Pancreas (tissue), 10 donors: Measurements from ENCODE around the gene STARD8. TPM values are rescaled to one million over a fixed set of nuclear protein-coding genes. Genes with fewer than 3 reads are reported as not detected.

Experiments used
- ATAC-seq, 4 donors: fragments of 200-7000 bp; cut with Tn5 transposase; one replicate each; pipeline versions ENCODE4 v1.8.0 to v1.9.1; 2020; ENCODE audit warnings: mild to moderate bottlenecking in 4 of 4, moderate library complexity in 4 of 4
- DNase-seq, 6 donors: peaks; one replicate each; pipeline ENCODE4 v3.0.0-alpha.2; 2020
- FAIRE-seq: peaks from 2 replicates; lab custom pipeline; 2012; peaks lifted over from hg19 to GRCh38; lab: Jason Lieb, UNC
- H3K27ac ChIP-seq, 4 donors: fragments of 200-600 bp; sonication (generic); 1 replicate in 3 of 4; 2 replicates in 1 of 4; pipeline versions ENCODE4 v1.5.0 to v1.8.0; 2020
- H3K27me3 ChIP-seq, 4 donors: fragments of 200-600 bp; one replicate each; pipeline ENCODE4 v1.8.0; 2021
- H3K36me3 ChIP-seq, 3 donors: fragments of 200-600 bp; sonication (generic) in 1 of 3; one replicate each; pipeline versions ENCODE4 v1.5.0 to v1.8.0; 2020 to 2021
- H3K4me1 ChIP-seq, 3 donors: fragments of 200-600 bp; one replicate each; pipeline ENCODE4 v1.8.0; 2021
- H3K4me3 ChIP-seq, 4 donors: fragments of 200-600 bp; sonication (generic) in 2 of 4; one replicate each; pipeline versions ENCODE4 v1.5.0 to v1.8.0; 2020 to 2021
- H3K9me3 ChIP-seq, 4 donors: fragments of 200-600 bp; one replicate each; pipeline ENCODE4 v1.8.0; 2021
- CTCF ChIP-seq, 4 donors: fragments of 200-600 bp; sonication (generic) in 3 of 4; IDR thresholded peaks; one replicate each; pipeline versions ENCODE4 v1.5.0 to v1.8.0; 2021; ENCODE audit warnings: antibody characterized with exemption in 4 of 4
- WGBS, 2 donors: extraction: QIAGEN DNeasy Blood & Tissue Kit; methylation state at CpG; one replicate each; pipeline ENCODE4 v1.1.7; 2013; 5-methylcytosine and 5-hydroxymethylcytosine counted together
- intact Hi-C, 3 donors: fragments of 100-400 bp; cut with DNase I; formaldehyde crosslinking; loops; one replicate each; pipeline versions ENCODE4 v1.11.1 to v1.14.2; 2022
- polyA plus RNA-seq, 2 donors: library from polyadenylated mRNA; stranded (reverse); fragments of 200-250 nt; gene quantifications; one replicate each; pipeline ENCODE4 v1.2.3, GENCODE V29; 2013
- total RNA-seq, 6 donors: library from RNA; stranded (reverse); fragmentation: NEBNext Ultra II Directional in 4 of 6; extraction: Animal tissue kit (Norgen Biotek cat#: 25700) in 4 of 6; gene quantifications; one replicate each; pipeline versions ENCODE4 v1.2.1 to v1.2.4, GENCODE V29; 2021 to 2023
- donor health status: healthy with polysubstance abuse.
- donor health status: DM: no; HTN: no; CAD: no; lungs with moderate emphysema.
- donor health status: DM: no; HTN: no; CAD: no.
- donor health status: control.
- donor health status: control.
- donor health status: Bipolar disorder and iron deficiency.
- donor health status: DM: yes; HTN: yes; CAD: no.
- donor health status: DM: no; HTN: no; CAD: no.
- donor health status: DM: no; HTN: no; CAD: no.
- donor health status: DM: yes; HTN: yes; CAD: no.

STARD8 gene
- total and polyA plus RNA-seq, 8 donors: 2.3 to 3.7 (median 2.9) TPM

- Histone ChIP-seq H3K36me3 (no peaks in the 10 kb centered on the region), H3K4me3 (no peak overlapping the region), H3K4me1 (no peaks in the 10 kb centered on the region), H3K27me3 (peaks cover 0 to 5% (median 0%) of the 10 kb centered on the region in 4 donors), H3K27ac (no peak overlapping the region), H3K9me3 (no peaks in the 10 kb centered on the region)
- intact Hi-C loops: no loop called here
- FAIRE-seq (no peak), DNase-seq (no peak), ATAC-seq (no peak)
- TF ChIP-seq CTCF (IDR thresholded peaks at IDR 0.05): no peak
- WGBS, 2 donors: 57 to 62% methylated on average over 3 of the region's 3 CpGs
Measured at GRCh38 chrX:68672581-68673318, 25.3 kb downstream of the STARD8 start.

GRCh38 chrX:68675571-68675970 is 28.1 kb downstream of the STARD8 start:
- no peak overlapping the region for H3K27ac ChIP-seq
- 77 to 79% methylated on average over 4 of the region's 4 CpGs for WGBS, 2 donors
- no peaks in the 10 kb centered on the region for H3K27me3 ChIP-seq
- no peak for DNase-seq
- no peak for ATAC-seq
- no peaks in the 10 kb centered on the region for H3K9me3 ChIP-seq
- intact Hi-C loops: no loop called here
- FAIRE-seq: no peak
- H3K36me3 ChIP-seq: no peaks in the 10 kb centered on the region
- no peak overlapping the region for H3K4me3 ChIP-seq
- H3K4me1 ChIP-seq: no peaks in the 10 kb centered on the region
- TF ChIP-seq CTCF (IDR thresholded peaks at IDR 0.05): no peak

DNA sequence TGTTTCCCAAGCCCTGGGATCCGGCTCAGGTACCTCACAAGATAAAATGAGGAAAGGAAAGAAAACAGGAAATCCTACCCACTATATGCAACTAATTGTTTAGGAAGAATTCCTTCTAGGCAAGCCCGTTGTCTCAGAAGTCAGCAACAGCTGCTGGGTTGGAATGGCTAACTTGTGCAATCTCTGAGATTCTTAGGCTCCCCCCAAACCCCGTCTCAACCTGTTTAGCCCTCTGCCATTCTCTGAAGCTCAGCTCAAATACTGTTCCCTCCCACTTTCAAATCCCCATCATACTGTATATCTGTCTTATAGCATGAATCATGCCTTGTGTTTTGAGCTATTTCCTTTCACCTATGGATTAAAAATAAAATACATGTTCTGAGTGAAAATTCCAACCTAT is 28.9 kb downstream of the STARD8 start:
- H3K27me3 ChIP-seq: no peaks in the 10 kb centered on the region
- ATAC-seq (no peak), FAIRE-seq (no peak), DNase-seq (no peak)
- H3K4me1 ChIP-seq: no peaks in the 10 kb centered on the region
- H3K36me3 ChIP-seq: no peaks in the 10 kb centered on the region
- no peak overlapping the region for H3K27ac ChIP-seq
- intact Hi-C loops: no loop called here
- no peak for TF ChIP-seq CTCF (IDR thresholded peaks at IDR 0.05)
- 55 to 59% methylated on average over 3 of the region's 3 CpGs for WGBS, 2 donors
- no peak overlapping the region for H3K4me3 ChIP-seq
- no peaks in the 10 kb centered on the region for H3K9me3 ChIP-seq

DNA sequence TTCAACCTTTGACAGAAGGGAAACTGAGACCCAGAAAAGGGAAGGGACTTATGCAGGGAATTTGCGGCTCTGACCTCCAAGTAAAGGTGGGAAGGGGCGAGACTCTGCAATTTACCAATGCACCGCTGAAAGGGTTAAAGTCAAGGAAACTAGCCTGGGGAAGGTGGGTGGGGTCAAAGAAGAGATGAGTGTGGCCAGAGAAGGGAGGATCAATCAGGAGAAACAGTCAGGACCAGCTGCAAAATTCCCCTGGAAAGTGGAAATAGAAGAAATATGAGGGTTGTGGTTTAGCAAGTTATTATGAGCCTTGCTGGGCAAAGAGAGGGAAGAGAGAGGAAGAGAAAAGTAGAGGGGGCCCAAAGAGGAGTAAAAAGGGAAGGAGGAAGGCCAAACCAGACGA is 30.5 kb downstream of the STARD8 start:
- H3K9me3 ChIP-seq: no peaks in the 10 kb centered on the region
- intact Hi-C loops: no loop called here
- FAIRE-seq (no peak), ATAC-seq (no peak), DNase-seq (no peak)
- no peaks in the 10 kb centered on the region for H3K4me1 ChIP-seq
- H3K27ac ChIP-seq: no peak overlapping the region
- no peak for TF ChIP-seq CTCF (IDR thresholded peaks at IDR 0.05)
- H3K4me3 ChIP-seq: no peak overlapping the region
- 50 to 54% methylated on average over 4 of the region's 4 CpGs for WGBS, 2 donors
- H3K27me3 ChIP-seq: no peaks in the 10 kb centered on the region
- H3K36me3 ChIP-seq: no peaks in the 10 kb centered on the region

- no peak for ATAC-seq
- intact Hi-C loops: no loop called here
- Histone ChIP-seq H3K27me3 (peaks cover 0 to 9% (median 0%) of the 10 kb centered on the region in 4 donors), H3K27ac (no peak overlapping the region), H3K4me3 (no peak overlapping the region), H3K9me3 (no peaks in the 10 kb centered on the region), H3K4me1 (no peaks in the 10 kb centered on the region), H3K36me3 (no peaks in the 10 kb centered on the region)
- DNase-seq: no peak
- WGBS, 2 donors: 63 to 72% methylated on average over 2 of the region's 2 CpGs
- TF ChIP-seq CTCF (IDR thresholded peaks at IDR 0.05): no peak
- FAIRE-seq: no peak
Measured at GRCh38 chrX:68681443-68681941, 34.0 kb downstream of the STARD8 start.
